Stimulated activated CD4-positive, alpha-beta T cell treated with anti-CD3 and anti-CD28 coated beads, Interleukin-12 subunit alpha, Interleukin-12 subunit beta, amount 100 ng/mL, for 24 hours (primary cell): ENCODE measurements around the gene HLA-G.
"Not testable (repeated sequence)": the region's sequence is repeated elsewhere in the genome, so short reads cannot be mapped to it uniquely, and the experiment has no call there.

Experiments used
- DNase-seq, 2 experiments: peaks; one replicate each; pipeline ENCODE4 v3.0.0-alpha.2; 2020; ENCODE audit warnings: low read depth in 2 of 2

HLA-G gene

GRCh38 chr6:29827579-29828470, at the start of gene HLA-G:
TSS of gene HLA-G (plus strand) at chr6:29827825. CDS start at chr6:29827845, 20 bp downstream.
- no peak for DNase-seq

GRCh38 chr6:29780019-29780698, 47.5 kb upstream of the HLA-G start:
- not testable (repeated sequence) for DNase-seq

GRCh38 chr6:29789176-29789575, 38.4 kb upstream of the HLA-G start:
- DNase-seq = no peak

GRCh38 chr6:29790626-29791025, 37.0 kb upstream of the HLA-G start:
- no peak for DNase-seq

GRCh38 chr6:29791162-29791561, 36.5 kb upstream of the HLA-G start:
- DNase-seq = no peak

GRCh38 chr6:29791786-29792122, 35.9 kb upstream of the HLA-G start:
- DNase-seq = no peak

GRCh38 chr6:29792123-29793035, 35.2 kb upstream of the HLA-G start:
- peak; percentile 34 to 67 for DNase-seq

- no peak for DNase-seq
Measured at GRCh38 chr6:29793036-29793356, 34.6 kb upstream of the HLA-G start.

- DNase-seq = no peak
Measured at GRCh38 chr6:29793796-29794195, 33.8 kb upstream of the HLA-G start.

GRCh38 chr6:29796026-29796425, 31.6 kb upstream of the HLA-G start:
- no peak for DNase-seq

GRCh38 chr6:29797135-29797534, 30.5 kb upstream of the HLA-G start:
- DNase-seq = no peak

- DNase-seq = no peak
Measured at GRCh38 chr6:29797966-29798365, 29.7 kb upstream of the HLA-G start.

GRCh38 chr6:29800254-29800653, 27.4 kb upstream of the HLA-G start:
- no peak for DNase-seq

GRCh38 chr6:29806387-29806786, 21.2 kb upstream of the HLA-G start:
- DNase-seq = no peak

GRCh38 chr6:29809249-29809648, 18.4 kb upstream of the HLA-G start:
- DNase-seq = no peak

GRCh38 chr6:29810371-29810770, 17.3 kb upstream of the HLA-G start:
- no peak for DNase-seq

- DNase-seq = no peak
Measured at GRCh38 chr6:29811377-29811776, 16.2 kb upstream of the HLA-G start.

GRCh38 chr6:29813066-29813465, 14.6 kb upstream of the HLA-G start:
- DNase-seq = no peak

- DNase-seq = no peak
Measured at GRCh38 chr6:29813809-29814208, 13.8 kb upstream of the HLA-G start.

- no peak for DNase-seq
Measured at GRCh38 chr6:29814379-29815117, 13.1 kb upstream of the HLA-G start.

- no peak for DNase-seq
Measured at GRCh38 chr6:29815118-29815750, 12.4 kb upstream of the HLA-G start.
